OCI-M2 (cell line): ENCODE measurements around the gene MYH6.
"Not testable (repeated sequence)": the region's sequence is repeated elsewhere in the genome, so short reads cannot be mapped to it uniquely, and the experiment has no call there.

Source experiments
- DNase-seq: peaks from one replicate; lab custom pipeline; 2025; ENCODE audit not compliant: unreplicated experiment; lab: John Stamatoyannopoulos, UW

MYH6 gene

GRCh38 chr14:23436327-23437132, 28.5 kb upstream of the MYH6 start:
- no peak for DNase-seq

GRCh38 chr14:23435543-23436326, 27.7 kb upstream of the MYH6 start, which contains the start of gene MYH7:
Gene MYH7 (minus strand): TSS chr14:23435660. CDS start chr14:23433732, 1,928 bp downstream.
- DNase-seq, result no peak

- DNase-seq, result no peak
Observed at GRCh38 chr14:23434488-23435222, 26.6 kb upstream of the MYH6 start.

GRCh38 chr14:23433457-23433856, 25.4 kb upstream of the MYH6 start:
- no peak for DNase-seq

GRCh38 chr14:23432946-23433345, 24.9 kb upstream of the MYH6 start:
- DNase-seq, result no peak

GRCh38 chr14:23432102-23432925, 24.2 kb upstream of the MYH6 start:
- no peak for DNase-seq

- no peak for DNase-seq
Observed at GRCh38 chr14:23431486-23431885, 23.4 kb upstream of the MYH6 start.

- no peak for DNase-seq
Observed at GRCh38 chr14:23430723-23431085, 22.6 kb upstream of the MYH6 start.

GRCh38 chr14:23430016-23430722, 22.1 kb upstream of the MYH6 start:
- DNase-seq, result no peak

GRCh38 chr14:23428686-23429495, 20.8 kb upstream of the MYH6 start:
- DNase-seq, result no peak

- not testable (repeated sequence) for DNase-seq
Observed at GRCh38 chr14:23425798-23426197, 17.7 kb upstream of the MYH6 start.

- no peak for DNase-seq
Observed at GRCh38 chr14:23425169-23425568, 17.1 kb upstream of the MYH6 start.

GRCh38 chr14:23423657-23424056, 15.6 kb upstream of the MYH6 start:
- DNase-seq, result no peak

- no peak for DNase-seq
Observed at GRCh38 chr14:23421594-23421993, 13.5 kb upstream of the MYH6 start.

GRCh38 chr14:23419646-23420045, 11.6 kb upstream of the MYH6 start:
- DNase-seq, result not testable (repeated sequence)

- DNase-seq, result no peak
Observed at GRCh38 chr14:23418021-23418420, 9.9 kb upstream of the MYH6 start.

GRCh38 chr14:23417269-23417668, 9.2 kb upstream of the MYH6 start:
- DNase-seq, result not testable (repeated sequence)

GRCh38 chr14:23416801-23417200, 8.7 kb upstream of the MYH6 start:
- no peak for DNase-seq
